B cell (primary cell): Measurements from ENCODE around the gene RAP1GDS1. TPM values are rescaled to one million over a fixed set of nuclear protein-coding genes. Genes with fewer than 3 reads are reported as not detected.

Experiments used
- ATAC-seq: fragments of 200-7000 bp; cut with Tn5 transposase; one replicate; pipeline ENCODE4 v1.10.0; 2021; ENCODE audit warnings: low read depth, mild to moderate bottlenecking, moderate number of reproducible peaks, moderate library complexity
- CTCF ChIA-PET: fragments of 350-600 bp; sonication (Branson Sonifier 250); formaldehyde crosslinking; loops from one replicate; lab custom pipeline; 2021; ENCODE audit warnings: antibody characterized with exemption, inconsistent platforms; lab: Charles Lee
- POLR2A ChIA-PET: fragments of 350-600 bp; sonication (Branson Sonifier 250); formaldehyde crosslinking; loops from one replicate; lab custom pipeline; 2021; ENCODE audit warnings: antibody characterized with exemption; lab: Charles Lee
- DNase-seq: peaks from one replicate; pipeline ENCODE4 v3.0.0; 2013
- H2AFZ ChIP-seq: 2 replicates; pipeline ENCODE4 v1.6.1; 2012; ENCODE audit warnings: mild to moderate bottlenecking, low read depth, low read length; ENCODE audit not compliant: insufficient read depth, poor library complexity, severe bottlenecking
- H3K27ac ChIP-seq, 2 donors: 1 replicate in 1 of 2; 2 replicates in 1 of 2; pipeline ENCODE4 v1.5.1; 2012 to 2013; ENCODE audit warnings: low read length in 2 of 2, mild to moderate bottlenecking in 2 of 2, moderate library complexity in 1 of 2
- H3K27me3 ChIP-seq, 4 experiments: fragments of 200-600 bp in 1 of 4; sonication (generic) in 1 of 4; replicated peaks in 1 of 4; 1 replicate in 2 of 4; 2 replicates in 2 of 4; pipeline versions ENCODE4 v1.6.1 to v1.7.0; 2013 to 2016; ENCODE audit warnings: low read length in 3 of 4, mild to moderate bottlenecking in 2 of 4, mixed read lengths in 1 of 4, moderate library complexity in 1 of 4; ENCODE audit not compliant: insufficient read depth in 4 of 4, control insufficient read depth in 3 of 4; ENCODE audit errors: control extremely low read depth in 1 of 4
- H3K36me3 ChIP-seq, 2 experiments: replicated peaks in 1 of 2; 1 replicate in 1 of 2; 2 replicates in 1 of 2; pipeline versions ENCODE4 v1.6.1 to v1.7.1; 2013; ENCODE audit warnings: low read length in 1 of 2; ENCODE audit not compliant: insufficient read depth in 2 of 2, control insufficient read depth in 1 of 2; ENCODE audit errors: control extremely low read depth in 1 of 2, extremely low read depth in 1 of 2
- H3K4me1 ChIP-seq, 2 donors: fragments of 200-600 bp in 1 of 2; sonication (generic) in 1 of 2; 1 replicate in 1 of 2; 2 replicates in 1 of 2; pipeline versions ENCODE4 v1.5.1 to v1.6.1; 2013 to 2017; ENCODE audit warnings: low read length in 2 of 2; ENCODE audit not compliant: control insufficient read depth in 2 of 2, insufficient read depth in 2 of 2
- H3K4me2 ChIP-seq: replicated peaks from 2 replicates; pipeline ENCODE3; 2012; ENCODE audit warnings: mild to moderate bottlenecking, low read depth, low read length; ENCODE audit not compliant: poor library complexity, severe bottlenecking
- H3K4me3 ChIP-seq, 5 experiments: fragments of 200-600 bp in 1 of 5; sonication (generic) in 1 of 5; 1 replicate in 3 of 5; 2 replicates in 2 of 5; pipeline versions ENCODE4 v1.5.1 to v1.7.0; 2011 to 2016; ENCODE audit warnings: low read length in 4 of 5, mild to moderate bottlenecking in 4 of 5, low read depth in 2 of 5, control low read depth in 1 of 5, moderate library complexity in 1 of 5; ENCODE audit not compliant: insufficient read depth in 1 of 5; ENCODE audit errors: control extremely low read depth in 1 of 5, extremely low read depth in 1 of 5
- H3K79me2 ChIP-seq: fragments of 200-600 bp; sonication (generic); one replicate; pipeline ENCODE4 v1.6.0; 2016; ENCODE audit warnings: low read length; ENCODE audit not compliant: control insufficient read depth, insufficient read depth
- H3K9ac ChIP-seq: fragments of 200-600 bp; sonication (generic); 2 replicates; pipeline ENCODE4 v1.6.1; 2017; ENCODE audit warnings: mild to moderate bottlenecking, low read length, moderate library complexity
- H3K9me3 ChIP-seq, 3 donors: one replicate each; pipeline versions ENCODE4 v1.6.1 to v1.7.1; 2013; ENCODE audit warnings: low read length in 2 of 3; ENCODE audit not compliant: control insufficient read depth in 2 of 3, insufficient read depth in 1 of 3; ENCODE audit errors: control extremely low read depth in 1 of 3
- H4K20me1 ChIP-seq: 2 replicates; pipeline ENCODE4 v1.6.0; 2012; ENCODE audit warnings: mild to moderate bottlenecking, low read length; ENCODE audit not compliant: insufficient read depth, control insufficient read depth, poor library complexity, severe bottlenecking
- H3K27ac Mint-ChIP-seq: one replicate; pipeline ENCODE4 v1.8.0; 2021; ENCODE audit warnings: mixed read lengths
- H3K27me3 Mint-ChIP-seq: one replicate; pipeline ENCODE4 v1.8.0; 2021; ENCODE audit warnings: mixed read lengths
- H3K4me1 Mint-ChIP-seq: one replicate; pipeline ENCODE4 v1.8.0; 2021; ENCODE audit warnings: mixed read lengths
- H3K4me3 Mint-ChIP-seq: one replicate; pipeline ENCODE4 v1.8.0; 2021; ENCODE audit warnings: mixed read lengths
- H3K9me3 Mint-ChIP-seq: one replicate; pipeline ENCODE4 v1.8.0; 2022; ENCODE audit warnings: mixed read lengths; ENCODE audit not compliant: insufficient read depth
- EZH2 ChIP-seq: IDR thresholded peaks from 2 replicates; pipeline ENCODE4 v1.6.1; 2012; ENCODE audit warnings: borderline replicate concordance, low read depth, mild to moderate bottlenecking, moderate library complexity, low read length; ENCODE audit not compliant: insufficient read depth, poor library complexity, severe bottlenecking
- WGBS: methylation state at CpG from one replicate; pipeline ENCODE4 v1.1.5; 2013; ENCODE audit warnings: missing lambda C conversion rate; ENCODE audit not compliant: insufficient coverage; 5-methylcytosine and 5-hydroxymethylcytosine counted together
- intact Hi-C: fragments of 100-400 bp; cut with micrococcal nuclease; formaldehyde crosslinking; loops from one replicate; pipeline ENCODE4 v1.10.0; 2022
- polyA minus RNA-seq: library from RNA; depleted of rRNA, polyadenylated mRNA; stranded (reverse); fragments of >200 nt; gene quantifications from 2 replicates; pipeline ENCODE4 v1.2.3, GENCODE V29; 2012
- polyA plus RNA-seq: library from polyadenylated mRNA; depleted of rRNA; stranded (reverse); fragments of >200 nt; gene quantifications from 2 replicates; pipeline ENCODE4 v1.2.3, GENCODE V29; 2012
- total RNA-seq, 2 donors: library from RNA; stranded (reverse); fragments of 120-200 nt in 1 of 2; gene quantifications; 1 replicate in 1 of 2; 2 replicates in 1 of 2; pipeline versions ENCODE4 v1.2.3 to v1.2.4, GENCODE V29; 2013 to 2022
- TF ChIP-seq, protein P1 (sequence below): fragments of 200-600 bp; IDR thresholded peaks from one replicate; pipeline ENCODE4 v1.8.0; 2022; ENCODE audit warnings: antibody characterized with exemption, mild to moderate bottlenecking

RAP1GDS1 gene, protein sequence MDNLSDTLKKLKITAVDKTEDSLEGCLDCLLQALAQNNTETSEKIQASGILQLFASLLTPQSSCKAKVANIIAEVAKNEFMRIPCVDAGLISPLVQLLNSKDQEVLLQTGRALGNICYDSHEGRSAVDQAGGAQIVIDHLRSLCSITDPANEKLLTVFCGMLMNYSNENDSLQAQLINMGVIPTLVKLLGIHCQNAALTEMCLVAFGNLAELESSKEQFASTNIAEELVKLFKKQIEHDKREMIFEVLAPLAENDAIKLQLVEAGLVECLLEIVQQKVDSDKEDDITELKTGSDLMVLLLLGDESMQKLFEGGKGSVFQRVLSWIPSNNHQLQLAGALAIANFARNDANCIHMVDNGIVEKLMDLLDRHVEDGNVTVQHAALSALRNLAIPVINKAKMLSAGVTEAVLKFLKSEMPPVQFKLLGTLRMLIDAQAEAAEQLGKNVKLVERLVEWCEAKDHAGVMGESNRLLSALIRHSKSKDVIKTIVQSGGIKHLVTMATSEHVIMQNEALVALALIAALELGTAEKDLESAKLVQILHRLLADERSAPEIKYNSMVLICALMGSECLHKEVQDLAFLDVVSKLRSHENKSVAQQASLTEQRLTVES
- total RNA-seq = 60.1 and 66.3 TPM in 2 replicates
- total RNA-seq (2013) = 58.2 TPM
- polyA plus RNA-seq = 23.6 and 26.9 TPM in 2 replicates
- polyA minus RNA-seq = 25.0 and 31.8 TPM in 2 replicates

DNA sequence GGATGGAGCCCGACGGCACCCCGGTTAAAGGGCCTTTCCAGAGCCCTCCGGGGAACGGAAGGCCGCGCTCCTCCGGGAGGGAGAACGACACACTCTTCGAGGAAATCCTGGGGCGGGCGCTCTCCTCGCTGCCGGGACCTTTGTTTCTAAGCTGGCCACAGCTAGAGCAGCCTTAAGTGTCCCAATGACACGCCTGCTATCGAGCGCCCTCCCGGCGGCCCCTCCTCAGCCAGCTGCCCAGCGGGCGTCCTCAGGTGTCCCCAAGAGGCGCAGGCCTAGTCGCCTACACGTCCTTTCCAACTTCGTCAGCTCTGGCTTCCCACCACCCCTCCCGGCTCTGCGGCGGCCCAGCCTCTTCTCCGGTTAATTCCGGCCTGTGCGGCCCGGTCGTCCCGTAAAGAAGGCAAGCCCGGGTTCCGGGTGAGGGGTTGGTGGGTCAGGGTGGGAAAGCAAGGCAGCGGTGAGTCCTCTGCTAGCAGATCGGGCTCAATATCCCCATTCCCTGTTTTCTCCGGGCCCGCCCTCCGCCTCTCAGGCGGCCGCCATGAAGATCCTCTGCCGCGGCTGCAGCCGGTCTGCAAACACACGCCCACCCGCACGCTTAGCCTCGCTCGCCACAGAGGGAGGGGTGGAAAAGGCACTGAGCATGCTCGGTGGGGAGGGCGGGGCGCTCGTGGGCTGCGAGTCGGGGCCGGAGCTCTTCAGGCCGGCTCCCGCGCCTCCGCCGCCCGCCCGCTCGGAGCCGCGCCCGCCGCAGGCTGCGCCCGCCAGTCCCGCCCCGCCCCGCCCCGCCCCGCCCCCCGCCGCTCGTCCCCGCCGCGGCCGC lies at the start of gene RAP1GDS1:
Gene RAP1GDS1, plus strand, starts transcription at position 806 of the 826 bp plus-strand sequence. CDS start 182 bp downstream, outside the sequence.
- peaks cover 70% of the 10 kb centered on the region for H3K79me2 ChIP-seq
- peak within 1 kb of the TSS; percentile 100 for H2AFZ ChIP-seq

More for the DNA sequence above, at the start of gene RAP1GDS1:
- Mint-ChIP-seq H3K4me1 (peaks cover 40% of the 10 kb centered on the region), H3K4me3 (peak within 1 kb of the TSS; percentile 97), H3K27ac (peak within 1 kb of the TSS; percentile 98), H3K27me3 (no peaks in the 10 kb centered on the region), H3K9me3 (no peaks in the 10 kb centered on the region)
- Histone ChIP-seq H3K4me2 (peak within 1 kb of the TSS; percentile 98), H3K9ac (peak within 1 kb of the TSS; percentile 95), H4K20me1 (peaks cover 5% of the 10 kb centered on the region), H3K36me3 (no peaks in the 10 kb centered on the region), H3K4me1 (peaks cover 18 to 25% of the 10 kb centered on the region in 2 donors), H3K9me3 (no peaks in the 10 kb centered on the region), H3K4me3 (peak within 1 kb of the TSS; percentile 71 to 98 (median 95)), H3K27me3 (no peaks in the 10 kb centered on the region), H3K27ac (peak within 1 kb of the TSS; percentile 84 to 90)
- DNase-seq (peak; percentile 95), ATAC-seq (peak; percentile 91)
- intact Hi-C loops = loop anchor here (1.0 to 5.0 kb wide), 9 partner anchors 57 to 1687 kb away; partner anchors contain the start of genes ADH5, DNAJB14, EIF4E and METAP1
- TF ChIP-seq EZH2 = no peak
- TF ChIP-seq, protein P1, sequence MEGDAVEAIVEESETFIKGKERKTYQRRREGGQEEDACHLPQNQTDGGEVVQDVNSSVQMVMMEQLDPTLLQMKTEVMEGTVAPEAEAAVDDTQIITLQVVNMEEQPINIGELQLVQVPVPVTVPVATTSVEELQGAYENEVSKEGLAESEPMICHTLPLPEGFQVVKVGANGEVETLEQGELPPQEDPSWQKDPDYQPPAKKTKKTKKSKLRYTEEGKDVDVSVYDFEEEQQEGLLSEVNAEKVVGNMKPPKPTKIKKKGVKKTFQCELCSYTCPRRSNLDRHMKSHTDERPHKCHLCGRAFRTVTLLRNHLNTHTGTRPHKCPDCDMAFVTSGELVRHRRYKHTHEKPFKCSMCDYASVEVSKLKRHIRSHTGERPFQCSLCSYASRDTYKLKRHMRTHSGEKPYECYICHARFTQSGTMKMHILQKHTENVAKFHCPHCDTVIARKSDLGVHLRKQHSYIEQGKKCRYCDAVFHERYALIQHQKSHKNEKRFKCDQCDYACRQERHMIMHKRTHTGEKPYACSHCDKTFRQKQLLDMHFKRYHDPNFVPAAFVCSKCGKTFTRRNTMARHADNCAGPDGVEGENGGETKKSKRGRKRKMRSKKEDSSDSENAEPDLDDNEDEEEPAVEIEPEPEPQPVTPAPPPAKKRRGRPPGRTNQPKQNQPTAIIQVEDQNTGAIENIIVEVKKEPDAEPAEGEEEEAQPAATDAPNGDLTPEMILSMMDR = no peak
- POLR2A ChIA-PET = interaction anchor here (0.7 to 2.4 kb wide), 11 partner anchors 12 to 734 kb away, joined by 3 to 12 read pairs (median 5); partner anchors contain the start of genes EIF4E, METAP1, STPG2 and TSPAN5
- CTCF ChIA-PET = interaction anchor here (0.6 to 2.5 kb wide), 9 partner anchors 21 to 735 kb away, joined by 3 to 16 read pairs (median 4); partner anchors contain the start of genes METAP1 and STPG2
- under 1% methylated on average over 78 of the region's 84 CpGs for WGBS
